Transverse colon (tissue), 4 donors: ENCODE data around the gene SMARCA2. TPM values are rescaled to one million over a fixed set of nuclear protein-coding genes. Genes with fewer than 3 reads are reported as not detected.

Source experiments
- DNase-seq: peaks from one replicate; pipeline ENCODE4 v3.0.0-alpha.2; 2019
- H3K27ac ChIP-seq, 4 donors: fragments of 200-600 bp; sonication (generic); 2 replicates each; pipeline ENCODE4 v1.5.1; 2016 to 2018; ENCODE audit warnings: inconsistent platforms in 4 of 4
- H3K27me3 ChIP-seq: fragments of 200-600 bp; sonication (generic); 2 replicates; pipeline ENCODE4 v1.5.1; 2017; ENCODE audit warnings: inconsistent platforms
- H3K36me3 ChIP-seq, 4 donors: fragments of 200-600 bp; sonication (generic); 2 replicates each; pipeline ENCODE4 v1.5.1; 2017 to 2019; ENCODE audit warnings: inconsistent platforms in 4 of 4
- H3K4me1 ChIP-seq, 4 donors: fragments of 200-600 bp; sonication (generic); 2 replicates each; pipeline ENCODE4 v1.5.1; 2017 to 2020; ENCODE audit warnings: inconsistent platforms in 4 of 4
- H3K4me3 ChIP-seq, 4 donors: fragments of 200-600 bp; sonication (generic); 1 replicate in 1 of 4; 2 replicates in 3 of 4; pipeline versions ENCODE4 v1.5.1 to v1.6.1; 2017 to 2019; ENCODE audit warnings: inconsistent platforms in 4 of 4
- H3K9me3 ChIP-seq, 2 donors: fragments of 200-600 bp; sonication (generic); 2 replicates each; pipeline ENCODE4 v1.5.1; 2017 to 2019; ENCODE audit warnings: inconsistent platforms in 2 of 2
- CTCF ChIP-seq, 5 experiments: fragments of 200-600 bp in 3 of 5; fragments of 450-650 bp in 2 of 5; sonication (generic) in 3 of 5; IDR thresholded peaks; 1 replicate in 2 of 5; 2 replicates in 3 of 5; pipeline ENCODE4 v1.5.1; 2016 to 2017; ENCODE audit warnings: antibody characterized with exemption in 5 of 5, inconsistent platforms in 3 of 5, mild to moderate bottlenecking in 2 of 5, moderate library complexity in 1 of 5
- EP300 ChIP-seq: sonication (generic); formaldehyde crosslinking; IDR thresholded peaks from one replicate; pipeline ENCODE4 v1.6.1; 2017; ENCODE audit warnings: antibody characterized with exemption, low read depth
- POLR2A ChIP-seq: fragments of 450-650 bp; IDR thresholded peaks from one replicate; pipeline ENCODE4 v1.6.1; 2016; ENCODE audit warnings: antibody characterized with exemption, mild to moderate bottlenecking, moderate library complexity
- POLR2AphosphoS5 ChIP-seq, 3 donors: sonication (generic); formaldehyde crosslinking; IDR thresholded peaks; one replicate each; pipeline ENCODE4 v1.6.1; 2016; ENCODE audit warnings: antibody characterized with exemption in 3 of 3
- WGBS, 2 donors: methylation state at CpG; one replicate each; pipeline ENCODE4 v1.1.5; 2018; ENCODE audit warnings: low coverage in 1 of 2; 5-methylcytosine and 5-hydroxymethylcytosine counted together
- in situ Hi-C, 4 donors: fragments of 200-750 bp; cut with MboI; loops; one replicate each; pipeline versions ENCODE4 v1.15.0 to v1.15.1; 2017; ENCODE audit warnings: low sequenced_read_pairs in 3 of 4, low pct_ligation_motif_present in 1 of 4, low pct_unique_long_range_greater_than_20kb in 1 of 4
- intact Hi-C: fragments of 100-400 bp; cut with DNase I; formaldehyde crosslinking; loops from one replicate; pipeline ENCODE4 v1.15.1; 2023; ENCODE audit warnings: low total_unique reads
- total RNA-seq, 4 donors: library from RNA; depleted of rRNA; stranded (reverse); fragments of >200 nt; gene quantifications; one replicate each; pipeline ENCODE4 v1.1.0, GENCODE V29; 2016

SMARCA2 gene
- total RNA-seq, 4 donors from 2014 or later = 74.8 to 110 (median 92.4) TPM

- Histone ChIP-seq H3K27ac (peak overlapping the region in 3 of 4 donors; percentile 28 to 56 (median 33)), H3K4me3 (no peak overlapping the region), H3K27me3 (no peaks in the 10 kb centered on the region), H3K36me3 (no peaks in the 10 kb centered on the region), H3K4me1 (peaks cover 23 to 85% (median 36%) of the 10 kb centered on the region in 4 donors), H3K9me3 (no peaks in the 10 kb centered on the region)
- intact Hi-C loops (no loop called here), in situ Hi-C loops (no loop called here)
- TF ChIP-seq POLR2AphosphoS5 (IDR thresholded peaks at IDR 0.05) (no peak), EP300 (no peak), POLR2A (no peak), CTCF (IDR thresholded peaks at IDR 0.05) (no peak)
- WGBS, 2 donors = 51 to 67% methylated on average over 7 to 9 of the region's 9 CpGs
- DNase-seq = no peak
These were observed 11.3 kb downstream of the SMARCA2 start for GRCh38 chr9:2026220-2026997.

- 90 to 100% methylated on average over 1 to 5 of the region's 5 CpGs for WGBS, 2 donors
- H3K4me1 ChIP-seq = peaks cover 20 to 79% (median 29%) of the 10 kb centered on the region in 4 donors
- DNase-seq = no peak
- peaks cover 0 to 3% (median under 1%) of the 10 kb centered on the region in 4 donors for H3K36me3 ChIP-seq
- no peaks in the 10 kb centered on the region for H3K27me3 ChIP-seq
- no peak overlapping the region for H3K27ac ChIP-seq
- in situ Hi-C loops (no loop called here), intact Hi-C loops (no loop called here)
- TF ChIP-seq POLR2A (no peak), CTCF (IDR thresholded peaks at IDR 0.05) (no peak), EP300 (no peak), POLR2AphosphoS5 (IDR thresholded peaks at IDR 0.05) (no peak)
- H3K9me3 ChIP-seq = no peaks in the 10 kb centered on the region
- H3K4me3 ChIP-seq = no peak overlapping the region
These were observed 12.5 kb downstream of the SMARCA2 start for GRCh38 chr9:2027543-2028160.

GRCh38 chr9:2028888-2029287 is 13.7 kb downstream of the SMARCA2 start:
- TF ChIP-seq POLR2AphosphoS5 (IDR thresholded peaks at IDR 0.05) = no peak
- TF ChIP-seq EP300 = no peak
- TF ChIP-seq CTCF (IDR thresholded peaks at IDR 0.05) = no peak
- no peak for TF ChIP-seq POLR2A
- in situ Hi-C loops = no loop called here
- DNase-seq = no peak
- Histone ChIP-seq H3K9me3 (no peaks in the 10 kb centered on the region), H3K27ac (no peak overlapping the region), H3K4me3 (no peak overlapping the region), H3K36me3 (peaks cover 0 to 16% (median 7%) of the 10 kb centered on the region in 4 donors), H3K4me1 (peaks cover 8 to 67% (median 18%) of the 10 kb centered on the region in 4 donors), H3K27me3 (no peaks in the 10 kb centered on the region)
- intact Hi-C loops = no loop called here
- WGBS, 2 donors = 96% methylated on average over 7 of the region's 7 CpGs; no CpG with 5 or more reads in 1 of the 2 donors

- peaks cover 0 to 59% (median 10%) of the 10 kb centered on the region in 4 donors for H3K4me1 ChIP-seq
These were observed 14.6 kb downstream of the SMARCA2 start for GRCh38 chr9:2029666-2030170.

More at GRCh38 chr9:2029666-2030170, 14.6 kb downstream of the SMARCA2 start:
- Histone ChIP-seq H3K27me3 (no peaks in the 10 kb centered on the region), H3K4me3 (no peak overlapping the region), H3K9me3 (no peaks in the 10 kb centered on the region), H3K36me3 (peaks cover 0 to 16% (median 7%) of the 10 kb centered on the region in 4 donors), H3K27ac (no peak overlapping the region)
- 65% methylated on average over 2 of the region's 2 CpGs for WGBS, 2 donors
- intact Hi-C loops = no loop called here
- in situ Hi-C loops = no loop called here
- DNase-seq = no peak
- no peak for TF ChIP-seq EP300
- TF ChIP-seq CTCF (IDR thresholded peaks at IDR 0.05) = no peak
- no peak for TF ChIP-seq POLR2A
- TF ChIP-seq POLR2AphosphoS5 (IDR thresholded peaks at IDR 0.05) = no peak
